KOPT-K1 (cell line): ENCODE results near the gene PODN.
A peak's percentile ranks its signal among the peaks of the same experiment; 100 is the strongest.

Experiments used
- H3K27ac ChIP-seq: fragments of 200-600 bp; sonication (generic); 2 replicates; pipeline ENCODE4 v1.5.1; 2016; ENCODE audit warnings: antibody characterized with exemption, mild to moderate bottlenecking, low read depth, low read length; ENCODE audit not compliant: poor library complexity, severe bottlenecking
- H3K36me3 ChIP-seq: fragments of 200-600 bp; sonication (generic); 2 replicates; pipeline ENCODE4 v1.5.1; 2017; ENCODE audit warnings: antibody characterized with exemption, mild to moderate bottlenecking, low read length, moderate library complexity; ENCODE audit not compliant: insufficient read depth
- H3K9me3 ChIP-seq: fragments of 200-600 bp; sonication (generic); 2 replicates; pipeline ENCODE4 v1.5.1; 2017; ENCODE audit warnings: antibody characterized with exemption, low read length, mild to moderate bottlenecking; ENCODE audit not compliant: insufficient read depth, poor library complexity, severe bottlenecking

Gene PODN, protein sequence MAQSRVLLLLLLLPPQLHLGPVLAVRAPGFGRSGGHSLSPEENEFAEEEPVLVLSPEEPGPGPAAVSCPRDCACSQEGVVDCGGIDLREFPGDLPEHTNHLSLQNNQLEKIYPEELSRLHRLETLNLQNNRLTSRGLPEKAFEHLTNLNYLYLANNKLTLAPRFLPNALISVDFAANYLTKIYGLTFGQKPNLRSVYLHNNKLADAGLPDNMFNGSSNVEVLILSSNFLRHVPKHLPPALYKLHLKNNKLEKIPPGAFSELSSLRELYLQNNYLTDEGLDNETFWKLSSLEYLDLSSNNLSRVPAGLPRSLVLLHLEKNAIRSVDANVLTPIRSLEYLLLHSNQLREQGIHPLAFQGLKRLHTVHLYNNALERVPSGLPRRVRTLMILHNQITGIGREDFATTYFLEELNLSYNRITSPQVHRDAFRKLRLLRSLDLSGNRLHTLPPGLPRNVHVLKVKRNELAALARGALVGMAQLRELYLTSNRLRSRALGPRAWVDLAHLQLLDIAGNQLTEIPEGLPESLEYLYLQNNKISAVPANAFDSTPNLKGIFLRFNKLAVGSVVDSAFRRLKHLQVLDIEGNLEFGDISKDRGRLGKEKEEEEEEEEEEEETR

DNA sequence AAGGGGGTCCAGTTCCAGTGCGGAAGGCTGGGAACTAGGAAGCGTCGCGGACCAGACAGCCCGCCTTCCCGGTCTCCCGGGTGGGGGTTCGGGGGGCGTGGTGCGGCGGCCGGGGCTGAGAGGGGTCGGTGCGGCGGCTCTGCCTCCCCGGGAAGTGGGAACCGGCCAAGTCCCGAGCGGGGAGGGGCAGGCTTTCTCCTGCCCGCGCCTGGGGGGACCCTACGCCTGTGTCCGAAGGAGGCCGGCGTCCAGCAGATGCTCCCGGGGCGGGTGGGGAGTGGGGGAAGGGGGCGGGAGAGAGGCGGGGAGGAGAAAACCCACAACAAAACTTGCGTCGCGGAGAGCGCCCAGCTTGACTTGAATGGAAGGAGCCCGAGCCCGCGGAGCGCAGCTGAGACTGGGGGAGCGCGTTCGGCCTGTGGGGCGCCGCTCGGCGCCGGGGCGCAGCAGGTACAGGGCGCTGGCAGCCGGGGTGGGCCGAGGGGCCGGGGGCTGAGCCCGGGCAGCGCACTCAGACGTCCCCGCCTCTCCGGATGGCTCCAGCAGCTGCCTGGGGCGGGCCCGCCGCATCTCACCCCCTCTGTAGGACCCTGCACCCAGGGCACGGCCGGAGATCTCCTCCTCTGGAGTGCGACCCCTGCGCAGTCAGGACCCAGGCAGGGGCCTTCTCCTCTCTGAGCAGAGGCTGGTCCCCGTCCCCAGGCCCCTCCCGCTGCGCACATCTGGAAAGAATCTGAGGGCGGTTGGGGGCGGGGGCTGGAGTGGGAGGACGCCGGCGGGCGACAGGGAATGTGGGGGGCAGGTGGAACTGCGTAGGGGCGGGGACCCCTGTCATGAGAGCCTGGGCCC is at the start of gene PODN:
Gene PODN (plus strand): TSS at position 355 of the 849 bp plus-strand sequence. CDS start 7,643 bp downstream, outside the sequence.
- Histone ChIP-seq H3K36me3 (no peaks in the 10 kb centered on the region), H3K27ac (no peak within 1 kb of the TSS)

DNA sequence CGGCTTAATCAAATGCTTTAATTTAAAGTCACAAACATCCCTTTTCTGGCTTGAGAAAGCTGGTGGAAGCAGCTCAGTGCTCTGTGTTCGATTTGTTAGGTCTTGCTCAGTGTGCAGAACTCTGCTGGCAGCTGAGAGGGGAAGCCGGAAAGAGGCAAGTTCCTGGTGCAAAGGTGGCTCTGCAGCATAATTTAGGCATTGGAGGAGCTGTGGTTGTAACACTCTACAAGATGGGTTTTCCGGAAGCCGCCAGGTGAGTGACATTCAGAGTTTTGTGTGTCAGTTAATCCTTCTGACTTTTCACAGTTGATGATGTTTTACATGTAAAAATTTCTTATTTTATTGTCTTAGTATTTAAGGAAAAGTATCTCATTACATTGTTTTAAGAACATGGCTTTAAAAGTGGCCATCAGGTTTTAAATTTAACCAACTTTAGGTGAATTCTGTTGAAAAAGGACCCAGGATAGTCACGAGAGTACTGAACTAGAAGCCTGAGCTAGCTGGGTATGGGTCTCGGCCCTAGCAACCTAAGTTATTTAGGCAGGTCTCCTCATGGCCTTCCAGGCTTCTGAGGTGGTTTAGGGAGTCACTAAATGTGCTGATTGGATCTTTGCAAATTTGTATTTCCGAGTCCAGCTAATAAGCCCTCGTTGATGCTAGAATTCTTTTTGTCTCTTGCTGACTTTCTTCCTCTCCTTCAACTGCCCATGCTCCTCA is 47.1 kb upstream of the PODN start:
- peak overlapping the region; percentile 65 for H3K27ac ChIP-seq
- H3K9me3 ChIP-seq, result no peaks in the 10 kb centered on the region
- H3K36me3 ChIP-seq, result peaks cover 7% of the 10 kb centered on the region; the same call in 1 of the 2 replicates

More for the DNA sequence above, at the start of gene PODN:
- H3K9me3 ChIP-seq, result no peaks in the 10 kb centered on the region

DNA sequence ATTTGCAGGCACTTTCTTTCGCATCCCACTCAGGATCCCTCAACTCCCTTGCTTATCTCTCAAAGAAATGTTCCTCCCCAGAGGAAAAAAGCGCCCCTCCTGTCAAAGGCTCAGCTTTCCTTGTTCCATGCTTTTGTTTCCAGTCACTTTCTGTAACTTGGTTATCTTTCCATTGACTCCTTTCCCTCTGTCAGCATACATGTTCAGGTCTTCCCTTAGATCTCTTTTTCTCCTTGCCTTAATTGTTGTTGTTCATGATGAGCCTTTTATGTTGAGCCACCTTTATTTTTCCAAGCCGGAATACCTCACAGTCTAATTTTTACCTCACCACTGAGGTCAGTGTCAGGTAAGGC is 46.5 kb upstream of the PODN start:
- peaks cover 7% of the 10 kb centered on the region; the same call in 1 of the 2 replicates for H3K36me3 ChIP-seq
- H3K27ac ChIP-seq, result peak overlapping the region; percentile 65
- no peaks in the 10 kb centered on the region for H3K9me3 ChIP-seq

DNA sequence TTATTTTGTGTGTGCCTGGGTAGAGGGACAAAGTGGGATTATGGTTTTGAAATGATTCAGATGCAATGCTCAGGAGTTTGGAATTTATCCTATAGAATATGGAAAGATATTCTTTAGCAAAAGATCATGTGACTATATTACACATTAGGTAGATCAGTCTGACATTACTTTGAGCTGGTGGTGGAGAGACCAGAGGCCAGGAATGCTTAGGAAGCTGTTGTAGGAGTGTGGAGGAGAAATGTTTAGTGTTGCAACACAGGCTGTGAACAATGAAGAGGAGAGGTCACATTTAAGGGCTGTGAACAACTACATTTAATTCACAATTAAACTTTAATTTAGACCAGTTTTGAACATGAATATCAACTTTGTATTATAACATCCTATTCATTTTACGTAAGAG is 45.3 kb upstream of the PODN start:
- Histone ChIP-seq H3K9me3 (no peaks in the 10 kb centered on the region), H3K36me3 (peaks cover 7% of the 10 kb centered on the region; the same call in 1 of the 2 replicates), H3K27ac (no peak overlapping the region)

DNA sequence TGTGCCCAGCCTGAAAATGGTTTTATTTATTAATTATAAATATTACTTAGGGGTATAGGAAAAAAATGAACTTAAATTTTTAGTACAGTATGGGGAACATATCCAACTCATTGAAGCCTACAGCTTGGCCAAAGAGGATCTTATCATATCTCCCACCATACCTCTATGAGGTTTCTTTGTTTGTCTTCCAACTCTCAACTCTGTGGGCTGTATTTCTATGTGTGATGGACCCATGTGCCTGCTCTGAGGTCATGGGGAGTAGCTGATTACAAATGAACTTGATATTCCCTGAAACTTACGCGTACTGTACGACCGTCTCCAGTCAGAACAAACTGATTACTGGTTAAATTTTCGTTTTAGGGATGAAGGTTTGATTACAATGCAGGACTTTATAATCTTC is 41.4 kb upstream of the PODN start:
- Histone ChIP-seq H3K36me3 (peaks cover 7% of the 10 kb centered on the region; the same call in 1 of the 2 replicates), H3K27ac (no peak overlapping the region)

DNA sequence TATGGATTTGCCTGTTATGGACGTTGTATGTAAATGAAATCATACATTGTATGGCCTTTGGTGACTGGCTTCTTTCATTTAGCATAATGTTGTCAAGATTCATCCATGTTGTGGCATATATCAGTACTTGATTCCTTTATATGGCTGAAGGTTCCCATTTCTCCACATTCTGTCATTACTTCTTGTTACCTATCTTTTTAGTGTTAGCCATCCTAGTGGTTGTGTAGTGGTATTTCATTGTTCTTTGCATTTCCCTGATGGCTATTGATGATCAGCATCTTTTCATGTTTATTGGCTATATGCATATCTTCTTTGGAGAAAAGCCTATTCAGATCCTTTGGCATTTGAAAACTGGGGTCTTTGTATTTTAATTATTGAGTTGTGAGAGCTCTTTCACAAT is 39.8 kb upstream of the PODN start:
- Histone ChIP-seq H3K9me3 (no peaks in the 10 kb centered on the region), H3K36me3 (peaks cover 7% of the 10 kb centered on the region; the same call in 1 of the 2 replicates), H3K27ac (no peak overlapping the region)

More for the DNA sequence above, 41.4 kb upstream of the PODN start:
- no peaks in the 10 kb centered on the region for H3K9me3 ChIP-seq

DNA sequence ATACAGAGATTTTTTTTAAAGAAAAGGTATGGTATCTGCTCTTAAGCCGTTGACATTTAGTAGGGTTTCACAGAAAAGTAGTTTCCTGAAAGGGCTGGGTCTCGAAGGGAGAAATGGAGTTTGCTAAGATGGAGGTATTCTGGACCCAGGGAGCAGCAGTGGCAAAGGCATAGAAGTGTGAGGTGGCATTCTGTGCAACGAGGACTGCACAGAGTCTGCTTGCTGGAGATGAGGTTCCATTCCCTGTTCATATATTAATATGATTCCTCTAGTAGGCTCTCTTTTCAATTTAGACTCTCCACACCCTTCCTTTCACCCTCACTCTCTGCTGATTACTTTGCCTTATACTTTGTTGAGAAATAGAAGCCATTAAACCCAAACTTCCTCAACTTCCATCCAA is 38.5 kb upstream of the PODN start:
- Histone ChIP-seq H3K9me3 (no peaks in the 10 kb centered on the region), H3K27ac (peak overlapping the region; percentile 5), H3K36me3 (no peaks in the 10 kb centered on the region)

DNA sequence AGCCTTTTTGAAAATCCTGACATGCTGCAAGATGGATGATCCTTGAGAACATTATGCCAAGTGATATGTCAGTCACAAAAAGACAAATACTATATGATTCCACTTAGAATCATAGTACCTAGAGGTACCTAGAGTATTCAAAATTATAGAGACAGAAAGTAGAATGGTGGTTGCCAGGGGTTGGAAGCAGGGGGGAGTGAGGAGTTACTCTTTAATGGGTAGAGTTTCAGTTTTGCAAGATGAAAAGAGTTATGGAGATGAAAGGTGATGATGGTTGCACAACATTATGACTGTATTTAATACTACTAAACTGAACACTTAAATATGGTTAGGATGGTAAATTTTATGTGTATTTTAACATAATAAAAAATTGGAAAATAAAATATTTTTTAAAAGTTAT is 37.9 kb upstream of the PODN start:
- Histone ChIP-seq H3K9me3 (no peaks in the 10 kb centered on the region), H3K27ac (peak overlapping the region; percentile 5), H3K36me3 (peaks cover under 1% of the 10 kb centered on the region; the same call in 1 of the 2 replicates)

DNA sequence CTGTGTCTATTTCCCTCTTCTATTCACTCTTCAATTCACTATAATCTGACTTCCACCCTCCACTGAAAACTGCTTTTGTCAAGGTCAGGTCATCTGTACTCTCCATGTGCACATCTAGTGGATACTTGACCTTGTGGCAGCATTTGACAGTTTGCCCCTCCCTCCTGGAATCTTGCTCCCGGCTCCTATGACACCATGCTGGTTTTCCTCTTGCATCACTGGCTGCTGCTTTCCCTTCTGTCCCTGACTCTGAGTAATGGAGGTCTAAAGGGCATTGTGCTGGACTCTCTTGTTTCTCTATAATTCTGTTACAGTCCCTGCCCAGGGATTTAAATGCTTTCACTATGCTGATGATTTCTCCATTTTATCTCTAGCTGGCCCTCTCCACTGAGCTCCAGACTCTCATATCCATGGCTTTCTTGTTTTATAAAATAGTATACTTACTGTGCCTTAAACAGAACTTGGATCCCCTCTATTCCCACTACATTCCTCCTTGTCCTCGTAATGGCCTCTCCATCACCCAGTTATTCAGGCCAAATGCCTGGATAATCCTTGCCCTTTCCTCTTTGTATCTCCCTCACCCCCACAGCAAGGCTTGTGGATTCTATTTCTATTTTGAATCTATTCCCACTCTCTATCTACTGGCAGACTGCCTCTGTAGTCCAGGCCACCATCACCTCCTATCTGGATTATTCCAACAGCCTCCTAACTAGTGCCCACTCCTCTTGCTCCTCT is 36.8 kb upstream of the PODN start:
- H3K9me3 ChIP-seq, result no peaks in the 10 kb centered on the region
- no peak overlapping the region for H3K27ac ChIP-seq
- peaks cover 10% of the 10 kb centered on the region for H3K36me3 ChIP-seq

DNA sequence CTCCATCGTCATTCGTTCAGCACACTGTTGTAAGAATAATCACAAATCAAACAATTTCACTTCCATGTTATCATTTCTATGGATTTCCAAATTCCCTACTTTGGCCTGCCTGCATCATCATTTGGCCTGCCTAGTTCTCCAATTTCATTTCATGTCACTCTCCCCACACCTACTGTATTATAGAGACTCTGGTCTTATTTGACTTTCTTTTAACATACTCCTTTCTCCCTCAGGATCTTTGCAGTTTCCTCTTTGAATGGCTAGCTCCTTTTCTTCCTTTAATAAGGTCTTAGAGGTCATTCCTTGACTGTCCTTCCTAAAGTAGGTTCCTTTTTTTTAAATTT is 36.3 kb upstream of the PODN start:
- Histone ChIP-seq H3K9me3 (no peaks in the 10 kb centered on the region), H3K27ac (no peak overlapping the region)

DNA sequence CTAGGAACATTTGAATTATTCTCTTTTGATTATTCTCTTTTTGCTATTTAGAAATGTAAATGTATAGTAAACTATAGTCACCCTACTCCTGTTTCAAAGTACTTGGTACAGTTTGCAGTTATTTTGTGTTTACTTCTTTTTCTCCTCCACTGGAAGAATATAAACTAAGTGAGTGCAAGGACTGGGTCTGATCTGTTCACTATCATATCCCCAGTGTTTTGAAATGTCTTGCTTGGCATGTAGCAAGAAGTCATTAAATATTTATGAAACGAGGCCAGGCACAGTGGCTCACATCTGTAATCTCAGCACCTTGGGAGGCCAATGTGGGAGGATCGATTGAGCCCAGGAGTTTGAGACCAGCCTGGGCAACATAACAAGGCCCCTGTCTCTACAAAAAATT is 35.8 kb upstream of the PODN start:
- Histone ChIP-seq H3K36me3 (peaks cover 10% of the 10 kb centered on the region), H3K27ac (no peak overlapping the region), H3K9me3 (no peaks in the 10 kb centered on the region)

More for the DNA sequence above, 36.3 kb upstream of the PODN start:
- H3K36me3 ChIP-seq, result peaks cover 10% of the 10 kb centered on the region

DNA sequence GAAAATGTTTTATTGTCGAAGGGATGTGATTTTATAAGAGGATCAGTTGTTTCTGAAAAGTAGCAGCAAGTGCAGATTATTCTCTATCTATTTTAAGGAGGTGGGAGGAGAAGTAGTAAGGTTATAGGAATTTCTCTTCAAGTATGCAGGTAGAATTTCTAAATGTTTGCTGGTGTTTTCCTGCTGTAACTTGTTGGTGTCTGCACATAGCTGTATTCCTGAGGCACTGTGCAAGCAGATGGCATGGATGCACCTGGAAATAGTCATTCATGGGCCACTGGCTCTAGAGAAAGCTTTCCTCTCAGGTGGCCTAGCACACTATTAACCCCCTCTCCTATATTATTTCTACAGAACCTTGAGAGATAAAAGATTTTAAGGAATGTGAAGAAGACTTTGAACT is 30.3 kb upstream of the PODN start:
- no peaks in the 10 kb centered on the region for H3K9me3 ChIP-seq
- H3K36me3 ChIP-seq, result peaks cover 30% of the 10 kb centered on the region
- H3K27ac ChIP-seq, result no peak overlapping the region

DNA sequence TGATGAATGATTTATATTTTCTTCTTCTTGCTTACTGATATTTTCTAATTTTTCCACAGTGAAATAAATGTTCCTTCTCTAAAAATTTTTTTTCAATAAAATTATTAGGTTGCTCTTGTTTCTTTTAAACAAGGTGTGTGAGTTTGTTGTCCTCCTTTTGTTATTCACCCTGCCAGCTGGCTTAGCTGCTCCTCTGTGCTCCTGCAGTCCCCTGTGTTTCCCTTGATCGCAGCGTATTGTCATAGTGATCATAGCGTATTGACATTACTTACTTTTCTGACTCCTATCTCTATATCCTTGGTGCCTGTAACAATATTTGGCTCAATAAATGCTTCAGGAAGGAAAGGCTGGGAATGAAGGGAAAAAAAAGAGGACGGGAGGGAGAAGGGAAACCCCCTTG is 24.9 kb upstream of the PODN start:
- Histone ChIP-seq H3K36me3 (peaks cover 44% of the 10 kb centered on the region), H3K27ac (no peak overlapping the region), H3K9me3 (no peaks in the 10 kb centered on the region)

DNA sequence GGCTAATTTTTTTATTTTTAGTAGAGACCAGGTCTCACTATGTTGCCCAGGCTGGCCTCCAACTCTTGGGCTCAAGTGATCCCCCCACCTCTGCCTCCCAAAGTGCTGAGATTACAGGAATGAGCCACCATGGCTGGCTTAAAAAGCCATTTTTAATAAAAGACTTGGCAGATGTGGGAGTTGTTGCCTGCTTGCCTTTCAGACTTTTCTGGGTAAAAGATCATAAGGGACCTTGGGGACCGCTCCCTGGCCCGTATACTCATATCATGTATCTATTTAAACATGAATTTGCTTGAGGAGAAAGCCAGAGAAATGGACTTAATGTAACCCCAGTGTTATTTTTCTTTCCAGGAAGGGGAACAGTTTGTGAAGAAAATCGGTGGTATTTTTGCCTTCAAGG is 23.4 kb upstream of the PODN start:
- Histone ChIP-seq H3K27ac (no peak overlapping the region), H3K9me3 (no peaks in the 10 kb centered on the region), H3K36me3 (peaks cover 42% of the 10 kb centered on the region)
